CD14-positive monocyte (primary cell): ENCODE measurements around the gene ZNF492. TPM values are rescaled to one million over a fixed set of nuclear protein-coding genes. Genes with fewer than 3 reads are reported as not detected.

Experiments
- DNase-seq, 3 donors: peaks; one replicate each; pipeline ENCODE4 v3.0.0-alpha.2; 2011 to 2022
- H2AFZ ChIP-seq: 2 replicates; pipeline ENCODE4 v1.6.0; 2012; ENCODE audit warnings: mild to moderate bottlenecking, low read depth, low read length, inconsistent platforms; ENCODE audit not compliant: insufficient read depth, poor library complexity, severe bottlenecking
- H3K27ac ChIP-seq, 2 donors: 1 replicate in 1 of 2; 2 replicates in 1 of 2; pipeline ENCODE4 v1.5.1; 2012 to 2013; ENCODE audit warnings: low read length in 2 of 2, control low read depth in 1 of 2, inconsistent platforms in 1 of 2, low read depth in 1 of 2, mild to moderate bottlenecking in 1 of 2
- H3K27me3 ChIP-seq, 2 donors: one replicate each; pipeline versions ENCODE4 v1.6.0 to v1.6.1; 2011 to 2013; ENCODE audit warnings: low read length in 2 of 2; ENCODE audit not compliant: control insufficient read depth in 2 of 2, insufficient read depth in 2 of 2
- H3K36me3 ChIP-seq, 2 donors: replicated peaks in 1 of 2; 1 replicate in 1 of 2; 2 replicates in 1 of 2; pipeline versions ENCODE4 v1.5.1 to v1.6.1; 2012 to 2013; ENCODE audit warnings: low read length in 2 of 2, control low read depth in 1 of 2, inconsistent platforms in 1 of 2, mild to moderate bottlenecking in 1 of 2; ENCODE audit not compliant: insufficient read depth in 2 of 2, control insufficient read depth in 1 of 2
- H3K4me1 ChIP-seq, 2 donors: 1 replicate in 1 of 2; 2 replicates in 1 of 2; pipeline versions ENCODE4 v1.5.1 to v1.6.1; 2012 to 2013; ENCODE audit warnings: low read length in 2 of 2, control low read depth in 1 of 2, inconsistent platforms in 1 of 2, mild to moderate bottlenecking in 1 of 2, moderate library complexity in 1 of 2; ENCODE audit not compliant: insufficient read depth in 2 of 2, control insufficient read depth in 1 of 2
- H3K4me2 ChIP-seq: replicated peaks from 2 replicates; pipeline ENCODE3; 2012; ENCODE audit warnings: low read length, moderate library complexity, mild to moderate bottlenecking; ENCODE audit not compliant: poor library complexity, severe bottlenecking; ENCODE audit errors: extremely low read depth
- H3K4me3 ChIP-seq, 3 experiments: fragments of 200-600 bp in 1 of 3; sonication (generic) in 1 of 3; replicated peaks in 1 of 3; 1 replicate in 2 of 3; 2 replicates in 1 of 3; pipeline ENCODE4 v1.5.1; 2011 to 2013; ENCODE audit warnings: low read length in 3 of 3, mild to moderate bottlenecking in 3 of 3, control low read depth in 2 of 3, low read depth in 2 of 3, inconsistent platforms in 1 of 3, moderate library complexity in 1 of 3
- H3K79me2 ChIP-seq: 2 replicates; pipeline ENCODE4 v1.6.0; 2012; ENCODE audit warnings: mild to moderate bottlenecking, control low read depth, inconsistent platforms, low read length, moderate library complexity; ENCODE audit not compliant: insufficient read depth
- H3K9ac ChIP-seq: 2 replicates; pipeline ENCODE4 v1.6.0; 2017; ENCODE audit warnings: low read length, mild to moderate bottlenecking; ENCODE audit not compliant: insufficient read depth, poor library complexity, severe bottlenecking
- H3K9me3 ChIP-seq, 2 donors: replicated peaks in 1 of 2; 1 replicate in 1 of 2; 2 replicates in 1 of 2; pipeline versions ENCODE4 v1.5.1 to v1.6.1; 2012 to 2013; ENCODE audit warnings: low read length in 2 of 2, control low read depth in 1 of 2; ENCODE audit not compliant: control insufficient read depth in 1 of 2, insufficient read depth in 1 of 2
- H4K20me1 ChIP-seq: 2 replicates; pipeline ENCODE4 v1.6.0; 2012; ENCODE audit warnings: mild to moderate bottlenecking, low read length, control low read depth, moderate library complexity; ENCODE audit not compliant: insufficient read depth
- H3K27ac Mint-ChIP-seq, 7 donors: one replicate each; pipeline ENCODE4 v1.8.0; 2020; ENCODE audit warnings: mild to moderate bottlenecking in 7 of 7, mixed read lengths in 7 of 7, moderate library complexity in 6 of 7, inconsistent platforms in 2 of 7
- H3K27me3 Mint-ChIP-seq, 3 donors: one replicate each; pipeline ENCODE4 v1.8.0; 2021 to 2022; ENCODE audit warnings: low read depth in 3 of 3, mild to moderate bottlenecking in 3 of 3, mixed read lengths in 3 of 3, moderate library complexity in 3 of 3, inconsistent platforms in 1 of 3
- H3K36me3 Mint-ChIP-seq, 2 donors: one replicate each; pipeline ENCODE4 v1.8.0; 2020; ENCODE audit warnings: mixed read lengths in 2 of 2, inconsistent platforms in 1 of 2, mild to moderate bottlenecking in 1 of 2
- H3K4me1 Mint-ChIP-seq: one replicate; pipeline ENCODE4 v1.8.0; 2020; ENCODE audit warnings: mild to moderate bottlenecking, mixed read lengths
- H3K4me3 Mint-ChIP-seq, 2 donors: one replicate each; pipeline ENCODE4 v1.8.0; 2020; ENCODE audit warnings: mild to moderate bottlenecking in 2 of 2, mixed read lengths in 2 of 2, moderate library complexity in 1 of 2
- H3K9me3 Mint-ChIP-seq, 7 donors: one replicate each; pipeline ENCODE4 v1.8.0; 2020 to 2022; ENCODE audit warnings: mixed read lengths in 7 of 7, mild to moderate bottlenecking in 6 of 7, moderate library complexity in 6 of 7, inconsistent platforms in 2 of 7
- WGBS: methylation state at CpG from one replicate; pipeline ENCODE4 v1.1.5; 2013; ENCODE audit warnings: missing lambda C conversion rate; ENCODE audit not compliant: insufficient coverage; 5-methylcytosine and 5-hydroxymethylcytosine counted together
- intact Hi-C, 2 donors: fragments of 100-400 bp; cut with micrococcal nuclease; formaldehyde crosslinking; loops; one replicate each; pipeline versions ENCODE4 v1.15.0 to v1.15.1; 2023
- polyA plus RNA-seq, 3 donors: library from polyadenylated mRNA; depleted of rRNA in 1 of 3; unstranded in 2 of 3; stranded (reverse) in 1 of 3; fragments of 300-500 nt in 2 of 3; fragments of >200 nt in 1 of 3; fragmentation: Illumina TruSeq in 2 of 3; gene quantifications; 1 replicate in 2 of 3; 2 replicates in 1 of 3; pipeline ENCODE4 v1.2.3, GENCODE V29; 2012 to 2021
- TF ChIP-seq, protein P1 (sequence below): fragments of 200-600 bp; IDR thresholded peaks from one replicate; pipeline ENCODE4 v1.8.0; 2022; ENCODE audit warnings: antibody characterized with exemption, mild to moderate bottlenecking

ZNF492 gene
- polyA plus RNA-seq, 3 donors: 0.01 TPM; not detected in 2

DNA sequence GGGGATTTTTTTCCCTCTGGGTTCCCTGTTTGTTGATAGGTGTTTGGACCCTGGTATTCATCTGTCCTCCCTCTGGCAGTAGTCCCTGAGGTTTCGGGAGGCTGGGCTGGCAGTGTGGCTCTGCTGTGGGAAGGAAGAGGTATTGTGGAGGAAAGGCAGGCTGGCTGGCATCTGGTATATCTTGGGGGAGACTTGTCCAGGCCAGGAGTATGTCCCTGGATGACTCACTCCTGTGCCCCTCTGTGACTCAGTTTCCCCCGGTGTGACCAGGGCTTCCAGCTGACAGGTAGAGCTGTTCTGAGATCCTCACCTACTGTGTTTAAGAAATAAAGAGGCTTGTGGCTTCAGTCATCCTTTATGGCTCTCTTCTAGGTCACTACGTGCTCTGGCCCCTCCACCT, 14.2 kb upstream of the ZNF492 start:
- H3K36me3 Mint-ChIP-seq: no peaks in the 10 kb centered on the region
- 83% methylated on average over 2 of the region's 3 CpGs for WGBS
- intact Hi-C loops: no loop called here
- peaks cover 9 to 28% (median 14%) of the 10 kb centered on the region in 3 donors for H3K27me3 Mint-ChIP-seq
- Histone ChIP-seq H3K27me3 (peaks cover 0 to 13% of the 10 kb centered on the region in 2 donors), H3K79me2 (no peaks in the 10 kb centered on the region), H3K36me3 (no peaks in the 10 kb centered on the region), H3K4me1 (no peaks in the 10 kb centered on the region), H3K9me3 (peaks cover 73 to 83% of the 10 kb centered on the region in 2 donors), H3K4me2 (no peak overlapping the region), H4K20me1 (no peaks in the 10 kb centered on the region), H3K27ac (no peak overlapping the region), H2AFZ (no peak overlapping the region), H3K4me3 (no peak overlapping the region), H3K9ac (no peak overlapping the region)
- TF ChIP-seq, protein P1, sequence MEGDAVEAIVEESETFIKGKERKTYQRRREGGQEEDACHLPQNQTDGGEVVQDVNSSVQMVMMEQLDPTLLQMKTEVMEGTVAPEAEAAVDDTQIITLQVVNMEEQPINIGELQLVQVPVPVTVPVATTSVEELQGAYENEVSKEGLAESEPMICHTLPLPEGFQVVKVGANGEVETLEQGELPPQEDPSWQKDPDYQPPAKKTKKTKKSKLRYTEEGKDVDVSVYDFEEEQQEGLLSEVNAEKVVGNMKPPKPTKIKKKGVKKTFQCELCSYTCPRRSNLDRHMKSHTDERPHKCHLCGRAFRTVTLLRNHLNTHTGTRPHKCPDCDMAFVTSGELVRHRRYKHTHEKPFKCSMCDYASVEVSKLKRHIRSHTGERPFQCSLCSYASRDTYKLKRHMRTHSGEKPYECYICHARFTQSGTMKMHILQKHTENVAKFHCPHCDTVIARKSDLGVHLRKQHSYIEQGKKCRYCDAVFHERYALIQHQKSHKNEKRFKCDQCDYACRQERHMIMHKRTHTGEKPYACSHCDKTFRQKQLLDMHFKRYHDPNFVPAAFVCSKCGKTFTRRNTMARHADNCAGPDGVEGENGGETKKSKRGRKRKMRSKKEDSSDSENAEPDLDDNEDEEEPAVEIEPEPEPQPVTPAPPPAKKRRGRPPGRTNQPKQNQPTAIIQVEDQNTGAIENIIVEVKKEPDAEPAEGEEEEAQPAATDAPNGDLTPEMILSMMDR: no peak
- no peaks in the 10 kb centered on the region for H3K4me1 Mint-ChIP-seq
- H3K9me3 Mint-ChIP-seq: peaks cover 41 to 91% (median 83%) of the 10 kb centered on the region in 7 donors
- H3K4me3 Mint-ChIP-seq: no peak overlapping the region
- H3K27ac Mint-ChIP-seq: no peak overlapping the region
- DNase-seq: no peak

DNA sequence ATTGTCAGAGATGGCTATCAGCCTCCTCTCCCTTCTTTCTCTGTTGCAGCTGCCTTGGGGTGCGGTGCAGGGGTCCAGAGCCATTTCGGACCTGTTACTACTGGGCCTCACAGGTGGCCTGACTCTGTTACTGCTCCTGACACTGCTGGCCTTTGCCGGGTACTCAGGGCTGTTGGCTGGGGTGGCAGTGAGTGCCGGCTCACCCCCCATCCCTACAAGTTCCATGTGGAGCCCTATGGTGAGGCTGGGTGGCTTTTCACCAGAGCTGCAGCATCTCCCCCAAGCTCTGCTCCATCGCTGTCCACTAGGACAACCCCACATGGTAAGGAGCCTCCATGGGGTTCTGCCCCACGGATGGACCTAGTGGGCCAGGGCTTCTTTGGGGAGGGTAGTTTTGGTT, 13.7 kb upstream of the ZNF492 start:
- no peaks in the 10 kb centered on the region for H3K36me3 Mint-ChIP-seq

More for the DNA sequence above, 13.7 kb upstream of the ZNF492 start:
- H2AFZ ChIP-seq: no peak overlapping the region
- no peak overlapping the region for H3K27ac Mint-ChIP-seq
- no peak overlapping the region for H3K4me3 ChIP-seq
- no peak overlapping the region for H3K9ac ChIP-seq
- intact Hi-C loops: no loop called here
- H3K27ac ChIP-seq: no peak overlapping the region
- H3K4me1 ChIP-seq: no peaks in the 10 kb centered on the region
- H3K4me3 Mint-ChIP-seq: no peak overlapping the region
- DNase-seq: no peak
- TF ChIP-seq, protein P1: no peak
- H3K4me2 ChIP-seq: no peak overlapping the region
- H3K27me3 Mint-ChIP-seq: peaks cover 9 to 28% (median 14%) of the 10 kb centered on the region in 3 donors
- H3K9me3 ChIP-seq: peaks cover 69 to 82% of the 10 kb centered on the region in 2 donors
- H3K9me3 Mint-ChIP-seq: peaks cover 41 to 88% (median 84%) of the 10 kb centered on the region in 7 donors
- peaks cover 0 to 13% of the 10 kb centered on the region in 2 donors for H3K27me3 ChIP-seq
- H3K36me3 ChIP-seq: no peaks in the 10 kb centered on the region
- no peaks in the 10 kb centered on the region for H3K79me2 ChIP-seq
- no peaks in the 10 kb centered on the region for H4K20me1 ChIP-seq
- no peaks in the 10 kb centered on the region for H3K4me1 Mint-ChIP-seq
- 100% methylated on average over 1 of the region's 6 CpGs for WGBS
